Uterus (tissue), 2 donors: Measurements from ENCODE around the gene ALPI.

Experiments used
- POLR2A ChIP-seq, 2 donors: fragments of 450-650 bp; IDR thresholded peaks; one replicate each; pipeline ENCODE4 v1.6.1; 2016; ENCODE audit warnings: antibody characterized with exemption in 2 of 2, mild to moderate bottlenecking in 1 of 2, moderate library complexity in 1 of 2
- TF ChIP-seq, protein P1 (sequence below), 4 experiments: fragments of 200-600 bp in 2 of 4; fragments of 450-650 bp in 2 of 4; sonication (generic) in 2 of 4; IDR thresholded peaks; one replicate each; pipeline ENCODE4 v1.5.1; 2016 to 2019; ENCODE audit warnings: antibody characterized with exemption in 4 of 4, mild to moderate bottlenecking in 2 of 4, moderate library complexity in 1 of 4

DNA sequence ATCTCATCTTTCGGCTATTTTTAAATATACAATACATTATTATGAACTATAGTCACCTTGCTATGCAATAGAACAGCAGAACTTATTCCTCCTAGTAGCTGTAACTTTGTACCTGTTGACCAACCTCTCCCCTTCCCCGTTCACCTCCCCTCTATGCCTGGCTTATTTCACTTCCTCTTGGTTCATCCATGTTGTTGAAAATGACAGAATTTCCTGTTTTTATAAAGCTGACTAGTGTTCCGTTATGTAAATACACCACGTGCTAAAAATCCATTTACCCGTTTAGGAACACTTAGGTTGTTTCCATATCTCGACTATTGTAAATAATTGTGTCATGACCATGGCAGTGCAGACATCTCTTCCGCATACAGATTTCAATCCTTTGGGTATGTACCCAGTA, 10.3 kb downstream of the ALPI start:
- TF ChIP-seq, protein P1, sequence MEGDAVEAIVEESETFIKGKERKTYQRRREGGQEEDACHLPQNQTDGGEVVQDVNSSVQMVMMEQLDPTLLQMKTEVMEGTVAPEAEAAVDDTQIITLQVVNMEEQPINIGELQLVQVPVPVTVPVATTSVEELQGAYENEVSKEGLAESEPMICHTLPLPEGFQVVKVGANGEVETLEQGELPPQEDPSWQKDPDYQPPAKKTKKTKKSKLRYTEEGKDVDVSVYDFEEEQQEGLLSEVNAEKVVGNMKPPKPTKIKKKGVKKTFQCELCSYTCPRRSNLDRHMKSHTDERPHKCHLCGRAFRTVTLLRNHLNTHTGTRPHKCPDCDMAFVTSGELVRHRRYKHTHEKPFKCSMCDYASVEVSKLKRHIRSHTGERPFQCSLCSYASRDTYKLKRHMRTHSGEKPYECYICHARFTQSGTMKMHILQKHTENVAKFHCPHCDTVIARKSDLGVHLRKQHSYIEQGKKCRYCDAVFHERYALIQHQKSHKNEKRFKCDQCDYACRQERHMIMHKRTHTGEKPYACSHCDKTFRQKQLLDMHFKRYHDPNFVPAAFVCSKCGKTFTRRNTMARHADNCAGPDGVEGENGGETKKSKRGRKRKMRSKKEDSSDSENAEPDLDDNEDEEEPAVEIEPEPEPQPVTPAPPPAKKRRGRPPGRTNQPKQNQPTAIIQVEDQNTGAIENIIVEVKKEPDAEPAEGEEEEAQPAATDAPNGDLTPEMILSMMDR (IDR thresholded peaks at IDR 0.05), result no peak
- no peak for TF ChIP-seq POLR2A (IDR thresholded peaks at IDR 0.05)
